GM12878 (cell line): ENCODE results near the gene ATXN1. TPM values are rescaled to one million over a fixed set of nuclear protein-coding genes. Genes with fewer than 3 reads are reported as not detected.
A peak's percentile ranks its signal among the peaks of the same experiment; 100 is the strongest.

Experiments
- EGR1 ChIP-seq, 2 experiments: IDR thresholded peaks; 1 replicate in 1 of 2; 2 replicates in 1 of 2; pipeline ENCODE4 v1.6.1; 2011 to 2012; ENCODE audit warnings: low read depth in 2 of 2, low read length in 2 of 2, borderline replicate concordance in 1 of 2, mild to moderate bottlenecking in 1 of 2, moderate library complexity in 1 of 2
- ELK1 ChIP-seq: IDR thresholded peaks from 2 replicates; pipeline ENCODE4 v1.6.1; 2012; ENCODE audit warnings: low read depth, low read length, improper control_type of control experiment
- FOS ChIP-seq: IDR thresholded peaks from 3 replicates; pipeline ENCODE4 v1.6.1; 2011; ENCODE audit warnings: borderline replicate concordance; ENCODE audit not compliant: insufficient read length; ENCODE audit errors: extremely low read depth
- HDGF ChIP-seq: fragments of 450-650 bp; IDR thresholded peaks from 2 replicates; pipeline ENCODE4 v1.6.1; 2016; ENCODE audit warnings: antibody characterized with exemption
- IRF4 ChIP-seq: IDR thresholded peaks from 2 replicates; pipeline ENCODE4 v1.6.1; 2011; ENCODE audit warnings: low read depth, low read length
- IRF5 ChIP-seq: fragments of 450-650 bp; IDR thresholded peaks from 2 replicates; pipeline ENCODE4 v1.6.1; 2017; ENCODE audit warnings: borderline replicate concordance
- LARP7 ChIP-seq: fragments of 450-650 bp; IDR thresholded peaks from 2 replicates; pipeline ENCODE4 v1.6.1; 2017; ENCODE audit warnings: mild to moderate bottlenecking
- NR2F1 ChIP-seq: fragments of 450-650 bp; conservative IDR thresholded peaks from 2 replicates; pipeline ENCODE4 v1.6.1; 2017; ENCODE audit warnings: mild to moderate bottlenecking
- RAD51 ChIP-seq: fragments of 450-650 bp; IDR thresholded peaks from 2 replicates; pipeline ENCODE4 v1.6.1; 2016; ENCODE audit warnings: moderate library complexity, mild to moderate bottlenecking, inconsistent platforms
- RELA ChIP-seq: fragments of 450-650 bp; IDR thresholded peaks from 2 replicates; pipeline ENCODE4 v1.8.0; 2014; ENCODE audit warnings: borderline replicate concordance; ENCODE audit not compliant: partially characterized antibody
- RFX5 ChIP-seq: IDR thresholded peaks from 2 replicates; pipeline ENCODE4 v1.6.1; 2011; ENCODE audit warnings: low read depth, low read length, improper control_type of control experiment
- RUNX3 ChIP-seq: IDR thresholded peaks from 2 replicates; pipeline ENCODE4 v1.6.1; 2012; ENCODE audit warnings: low read length, inconsistent platforms
- SMAD5 ChIP-seq: IDR thresholded peaks from 2 replicates; pipeline ENCODE4 v1.6.1; 2016; ENCODE audit warnings: antibody characterized with exemption, low read depth
- SREBF2 ChIP-seq: IDR thresholded peaks from 2 replicates; pipeline ENCODE4 v1.6.1; 2012; ENCODE audit warnings: mild to moderate bottlenecking, low read length
- TBL1XR1 ChIP-seq: IDR thresholded peaks from 2 replicates; pipeline ENCODE4 v1.6.1; 2012; ENCODE audit warnings: low read depth, low read length, improper control_type of control experiment
- ZBED1 ChIP-seq: IDR thresholded peaks from 2 replicates; pipeline ENCODE4 v1.6.1; 2016; ENCODE audit warnings: borderline replicate concordance
- ZNF207 ChIP-seq: fragments of 450-650 bp; IDR thresholded peaks from 2 replicates; pipeline ENCODE4 v1.6.1; 2014; ENCODE audit warnings: antibody characterized with exemption, mild to moderate bottlenecking, borderline replicate concordance
- ZNF24 ChIP-seq: fragments of 450-650 bp; IDR thresholded peaks from 2 replicates; pipeline ENCODE4 v1.6.1; 2017; ENCODE audit warnings: antibody characterized with exemption, mild to moderate bottlenecking
- ZNF384 ChIP-seq: IDR thresholded peaks from 2 replicates; pipeline ENCODE4 v1.6.1; 2012; ENCODE audit warnings: low read depth, mild to moderate bottlenecking, low read length, improper control_type of control experiment, borderline replicate concordance
- ZNF622 ChIP-seq: fragments of 450-650 bp; IDR thresholded peaks from 2 replicates; pipeline ENCODE4 v1.6.1; 2017; ENCODE audit warnings: mild to moderate bottlenecking, inconsistent platforms
- polyA plus RNA-seq, 11 experiments: library from polyadenylated mRNA; depleted of rRNA in 4 of 11; unstranded in 6 of 11; stranded (reverse) in 5 of 11; fragments of >200 nt; fragmentation: Nextera tagmentation in 4 of 11; fragmentation: Illumina TruSeq in 1 of 11; extraction: Ambion mirVana in 4 of 11; extraction: Trizol in 1 of 11; gene quantifications; 1 replicate in 1 of 11; 2 replicates in 10 of 11; pipeline versions ENCODE4 v1.2.1 to v1.2.3, GENCODE V29; 2011 to 2016; ENCODE audit warnings: inconsistent platforms in 2 of 11, missing spikeins in 2 of 11, low read depth in 1 of 11
- total RNA-seq, 4 experiments: library from RNA; depleted of rRNA in 3 of 4; stranded (reverse); fragments of >200 nt in 3 of 4; fragmentation: Illumina TruSeq in 1 of 4; extraction: Trizol in 1 of 4; gene quantifications; 2 replicates each; pipeline versions ENCODE4 v1.2.1 to v1.2.3, GENCODE V29; 2013 to 2021
- TF ChIP-seq, protein P1 (sequence below): fragments of 450-650 bp; IDR thresholded peaks from 2 replicates; pipeline ENCODE4 v1.6.1; 2016; ENCODE audit warnings: mild to moderate bottlenecking, moderate library complexity, borderline replicate concordance
- TF ChIP-seq, protein P2 (sequence below): fragments of 450-650 bp; IDR thresholded peaks from 2 replicates; pipeline ENCODE4 v1.6.1; 2017; ENCODE audit warnings: antibody characterized with exemption, mild to moderate bottlenecking, moderate library complexity

ATXN1 gene
- total and polyA plus RNA-seq, 10 of the 15 experiments (the other 5 are each of a cell fraction or from before 2014, with no cell fraction given): 12.2 to 51.2 (median 20.5) TPM

- TF ChIP-seq, protein P1, sequence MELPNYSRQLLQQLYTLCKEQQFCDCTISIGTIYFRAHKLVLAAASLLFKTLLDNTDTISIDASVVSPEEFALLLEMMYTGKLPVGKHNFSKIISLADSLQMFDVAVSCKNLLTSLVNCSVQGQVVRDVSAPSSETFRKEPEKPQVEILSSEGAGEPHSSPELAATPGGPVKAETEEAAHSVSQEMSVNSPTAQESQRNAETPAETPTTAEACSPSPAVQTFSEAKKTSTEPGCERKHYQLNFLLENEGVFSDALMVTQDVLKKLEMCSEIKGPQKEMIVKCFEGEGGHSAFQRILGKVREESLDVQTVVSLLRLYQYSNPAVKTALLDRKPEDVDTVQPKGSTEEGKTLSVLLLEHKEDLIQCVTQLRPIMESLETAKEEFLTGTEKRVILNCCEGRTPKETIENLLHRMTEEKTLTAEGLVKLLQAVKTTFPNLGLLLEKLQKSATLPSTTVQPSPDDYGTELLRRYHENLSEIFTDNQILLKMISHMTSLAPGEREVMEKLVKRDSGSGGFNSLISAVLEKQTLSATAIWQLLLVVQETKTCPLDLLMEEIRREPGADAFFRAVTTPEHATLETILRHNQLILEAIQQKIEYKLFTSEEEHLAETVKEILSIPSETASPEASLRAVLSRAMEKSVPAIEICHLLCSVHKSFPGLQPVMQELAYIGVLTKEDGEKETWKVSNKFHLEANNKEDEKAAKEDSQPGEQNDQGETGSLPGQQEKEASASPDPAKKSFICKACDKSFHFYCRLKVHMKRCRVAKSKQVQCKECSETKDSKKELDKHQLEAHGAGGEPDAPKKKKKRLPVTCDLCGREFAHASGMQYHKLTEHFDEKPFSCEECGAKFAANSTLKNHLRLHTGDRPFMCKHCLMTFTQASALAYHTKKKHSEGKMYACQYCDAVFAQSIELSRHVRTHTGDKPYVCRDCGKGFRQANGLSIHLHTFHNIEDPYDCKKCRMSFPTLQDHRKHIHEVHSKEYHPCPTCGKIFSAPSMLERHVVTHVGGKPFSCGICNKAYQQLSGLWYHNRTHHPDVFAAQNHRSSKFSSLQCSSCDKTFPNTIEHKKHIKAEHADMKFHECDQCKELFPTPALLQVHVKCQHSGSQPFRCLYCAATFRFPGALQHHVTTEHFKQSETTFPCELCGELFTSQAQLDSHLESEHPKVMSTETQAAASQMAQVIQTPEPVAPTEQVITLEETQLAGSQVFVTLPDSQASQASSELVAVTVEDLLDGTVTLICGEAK: peak; percentile 34; the same call in 1 of the 2 replicates
- TF ChIP-seq RFX5 (no peak), SREBF2 (no peak), RUNX3 (peak; percentile 81), ZNF384 (peak; percentile 76), IRF5 (no peak), FOS (no peak), IRF4 (peak; percentile 44; the same call in 1 of the 2 replicates), NR2F1 (peak; percentile 74), ELK1 (no peak), SMAD5 (no peak), ZBED1 (peak; percentile 84), LARP7 (no peak), HDGF (no peak), EGR1 (IDR thresholded peaks at IDR 0.05; ENCODE audit: borderline replicate concordance in 1 of 2, low read depth in 2 of 2, low read length in 2 of 2) (no peak), RAD51 (peak; percentile 17; the same call in 1 of the 2 replicates), ZNF24 (peak; percentile 79), ZNF622 (no peak), ZNF207 (no peak), TBL1XR1 (peak; percentile 84; the same call in 1 of the 2 replicates), RELA (peak; percentile 18)
- TF ChIP-seq, protein P2, sequence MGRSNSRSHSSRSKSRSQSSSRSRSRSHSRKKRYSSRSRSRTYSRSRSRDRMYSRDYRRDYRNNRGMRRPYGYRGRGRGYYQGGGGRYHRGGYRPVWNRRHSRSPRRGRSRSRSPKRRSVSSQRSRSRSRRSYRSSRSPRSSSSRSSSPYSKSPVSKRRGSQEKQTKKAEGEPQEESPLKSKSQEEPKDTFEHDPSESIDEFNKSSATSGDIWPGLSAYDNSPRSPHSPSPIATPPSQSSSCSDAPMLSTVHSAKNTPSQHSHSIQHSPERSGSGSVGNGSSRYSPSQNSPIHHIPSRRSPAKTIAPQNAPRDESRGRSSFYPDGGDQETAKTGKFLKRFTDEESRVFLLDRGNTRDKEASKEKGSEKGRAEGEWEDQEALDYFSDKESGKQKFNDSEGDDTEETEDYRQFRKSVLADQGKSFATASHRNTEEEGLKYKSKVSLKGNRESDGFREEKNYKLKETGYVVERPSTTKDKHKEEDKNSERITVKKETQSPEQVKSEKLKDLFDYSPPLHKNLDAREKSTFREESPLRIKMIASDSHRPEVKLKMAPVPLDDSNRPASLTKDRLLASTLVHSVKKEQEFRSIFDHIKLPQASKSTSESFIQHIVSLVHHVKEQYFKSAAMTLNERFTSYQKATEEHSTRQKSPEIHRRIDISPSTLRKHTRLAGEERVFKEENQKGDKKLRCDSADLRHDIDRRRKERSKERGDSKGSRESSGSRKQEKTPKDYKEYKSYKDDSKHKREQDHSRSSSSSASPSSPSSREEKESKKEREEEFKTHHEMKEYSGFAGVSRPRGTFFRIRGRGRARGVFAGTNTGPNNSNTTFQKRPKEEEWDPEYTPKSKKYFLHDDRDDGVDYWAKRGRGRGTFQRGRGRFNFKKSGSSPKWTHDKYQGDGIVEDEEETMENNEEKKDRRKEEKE: no peak
Observed at GRCh38 chr6:16591396-16592222, 169.7 kb downstream of the ATXN1 start (continued).
